Activated T-helper 1 cell treated with anti-CD3 and anti-CD28 coated beads, Interleukin-2, amount 50 U/mL, for 16 hours (primary cell): ENCODE data around the gene TUT4.

ENCODE experiments used
- DNase-seq, 2 donors: peaks; one replicate each; pipeline ENCODE4 v3.0.0-alpha.2; 2020; ENCODE audit warnings: low read depth in 1 of 2, low spot score in 1 of 2

The TUT4 gene

GRCh38 chr1:52576074-52576473 lies 23.2 kb upstream of the TUT4 start:
- DNase-seq, result no peak

GRCh38 chr1:52574594-52574993 lies 21.7 kb upstream of the TUT4 start:
- no peak for DNase-seq

GRCh38 chr1:52572387-52572786 lies 19.5 kb upstream of the TUT4 start:
- DNase-seq, result no peak

- no peak for DNase-seq
Measured at GRCh38 chr1:52571783-52572182, 18.9 kb upstream of the TUT4 start.

- DNase-seq, result no peak
Measured at GRCh38 chr1:52569449-52570210, 16.7 kb upstream of the TUT4 start.

GRCh38 chr1:52567943-52568342 lies 15.1 kb upstream of the TUT4 start:
- no peak for DNase-seq

- no peak for DNase-seq
Measured at GRCh38 chr1:52562766-52563165, 9.9 kb upstream of the TUT4 start.

GRCh38 chr1:52559875-52560274 lies 7.0 kb upstream of the TUT4 start:
- DNase-seq, result no peak

GRCh38 chr1:52558941-52559340 lies 6.0 kb upstream of the TUT4 start:
- DNase-seq, result no peak

GRCh38 chr1:52556641-52557360 lies 3.9 kb upstream of the TUT4 start:
- no peak for DNase-seq

- no peak for DNase-seq
Measured at GRCh38 chr1:52554756-52555155, 1.9 kb upstream of the TUT4 start.

GRCh38 chr1:52554267-52554640 lies 1.4 kb upstream of the TUT4 start:
- no peak for DNase-seq

- peak; percentile 76 to 83 for DNase-seq
Measured at GRCh38 chr1:52553362-52554266, 722 bp upstream of the TUT4 start.

GRCh38 chr1:52552236-52552504 lies 722 bp downstream of the TUT4 start:
- peak; percentile 37 to 51 for DNase-seq

- DNase-seq, result peak in 1 of 2 donors; percentile 17
Measured at GRCh38 chr1:52551507-52552235, 1.2 kb downstream of the TUT4 start.

- DNase-seq, result no peak
Measured at GRCh38 chr1:52550447-52550846, 2.4 kb downstream of the TUT4 start.

GRCh38 chr1:52549267-52549666 lies 3.6 kb downstream of the TUT4 start:
- no peak for DNase-seq

- no peak for DNase-seq
Measured at GRCh38 chr1:52546852-52547251, 6.0 kb downstream of the TUT4 start.

GRCh38 chr1:52544665-52545525 lies 8.0 kb downstream of the TUT4 start:
- DNase-seq, result no peak

GRCh38 chr1:52542085-52542688 lies 10.7 kb downstream of the TUT4 start:
- DNase-seq, result no peak
